Stimulated activated CD4-positive, alpha-beta T cell treated with anti-CD3 and anti-CD28 coated beads, Interleukin-15, amount 100 ng/mL, for 1 hour (primary cell): ENCODE measurements around the gene CRADD.
"Not testable (repeated sequence)": the region's sequence is repeated elsewhere in the genome, so short reads cannot be mapped to it uniquely, and the experiment has no call there.

Experiments
- DNase-seq, 2 donors: peaks; one replicate each; pipeline ENCODE4 v3.0.0-alpha.2; 2020; ENCODE audit warnings: low read depth in 1 of 2, low spot score in 1 of 2

CRADD gene

GRCh38 chr12:93862424-93862823 lies 185.2 kb downstream of the CRADD start:
- DNase-seq, result no peak

GRCh38 chr12:93865751-93866150 lies 188.6 kb downstream of the CRADD start:
- no peak for DNase-seq

GRCh38 chr12:93868771-93869170 lies 191.6 kb downstream of the CRADD start:
- DNase-seq, result no peak

GRCh38 chr12:93870020-93870795 lies 193.0 kb downstream of the CRADD start:
- no peak for DNase-seq

- DNase-seq, result not testable (repeated sequence)
Observed at GRCh38 chr12:93871566-93871965, 194.4 kb downstream of the CRADD start.

GRCh38 chr12:93873561-93873960 lies 196.4 kb downstream of the CRADD start:
- no peak for DNase-seq

GRCh38 chr12:93875157-93875556 lies 198.0 kb downstream of the CRADD start:
- DNase-seq, result no peak

GRCh38 chr12:93876360-93876759 lies 199.2 kb downstream of the CRADD start:
- no peak for DNase-seq

- no peak for DNase-seq
Observed at GRCh38 chr12:93877446-93877845, 200.3 kb downstream of the CRADD start.

GRCh38 chr12:93879476-93880421 lies 202.6 kb downstream of the CRADD start:
- DNase-seq, result no peak

- no peak for DNase-seq
Observed at GRCh38 chr12:93880853-93881522, 203.8 kb downstream of the CRADD start.

GRCh38 chr12:93882763-93883162 lies 205.6 kb downstream of the CRADD start:
- no peak for DNase-seq

- no peak for DNase-seq
Observed at GRCh38 chr12:93883436-93884154, 206.4 kb downstream of the CRADD start.

- DNase-seq, result no peak
Observed at GRCh38 chr12:93884794-93885460, 207.8 kb downstream of the CRADD start.

GRCh38 chr12:93885973-93886532 lies 208.9 kb downstream of the CRADD start:
- not testable (repeated sequence) for DNase-seq

- DNase-seq, result no peak
Observed at GRCh38 chr12:93886533-93887511, 209.6 kb downstream of the CRADD start.

- no peak for DNase-seq
Observed at GRCh38 chr12:93888964-93889363, 211.8 kb downstream of the CRADD start.

GRCh38 chr12:93889516-93890212 lies 212.5 kb downstream of the CRADD start:
- DNase-seq, result no peak
